K562 (cell line): ENCODE measurements around the gene ZNF81. TPM values are rescaled to one million over a fixed set of nuclear protein-coding genes. Genes with fewer than 3 reads are reported as not detected.

Experiments used
- BCOR ChIP-seq: fragments of 450-650 bp; IDR thresholded peaks from 2 replicates; pipeline ENCODE4 v1.6.1; 2016
- C11orf30 ChIP-seq: fragments of 450-650 bp; IDR thresholded peaks from 2 replicates; pipeline ENCODE4 v1.6.1; 2016; ENCODE audit warnings: low read depth, mild to moderate bottlenecking
- CBX3 ChIP-seq, 2 experiments: IDR thresholded peaks; 1 replicate in 1 of 2; 2 replicates in 1 of 2; pipeline ENCODE4 v1.6.1; 2012; ENCODE audit warnings: inconsistent platforms in 2 of 2, low read length in 2 of 2, borderline replicate concordance in 1 of 2, control low read depth in 1 of 2
- CBX5 ChIP-seq: IDR thresholded peaks from 2 replicates; pipeline ENCODE4 v1.6.1; 2014; ENCODE audit warnings: low read depth, borderline replicate concordance
- MEF2D ChIP-seq: conservative IDR thresholded peaks from 2 replicates; pipeline ENCODE4 v1.6.1; 2016; ENCODE audit warnings: low read depth, missing genetic modification characterization, missing compliant biosample characterization
- MXI1 ChIP-seq: IDR thresholded peaks from 2 replicates; pipeline ENCODE4 v1.6.1; 2011; ENCODE audit warnings: low read depth, mild to moderate bottlenecking, improper control_type of control experiment, low read length
- NR1H2 ChIP-seq: sonication (generic); formaldehyde crosslinking; IDR thresholded peaks from 2 replicates; pipeline ENCODE4 v1.4.0; 2020; ENCODE audit warnings: mild to moderate bottlenecking, missing genetic modification reagents
- NR2C1 ChIP-seq, 2 experiments: fragments of 450-650 bp; IDR thresholded peaks; 2 replicates each; pipeline ENCODE4 v1.6.1; 2017; ENCODE audit warnings: mild to moderate bottlenecking in 2 of 2, antibody characterized with exemption in 1 of 2, inconsistent platforms in 1 of 2, missing compliant biosample characterization in 1 of 2, missing genetic modification characterization in 1 of 2
- NR4A1 ChIP-seq, 2 experiments: fragments of 250-450 bp in 1 of 2; fragments of 450-650 bp in 1 of 2; sonication (Bioruptor Pico) in 1 of 2; IDR thresholded peaks; 2 replicates each; pipeline versions ENCODE4 v1.4.0 to v1.6.1; 2016 to 2020; ENCODE audit warnings: mild to moderate bottlenecking in 2 of 2, missing compliant biosample characterization in 1 of 2, missing genetic modification characterization in 1 of 2, moderate library complexity in 1 of 2
- RBM14 ChIP-seq: fragments of 200-400 bp; formaldehyde crosslinking; IDR thresholded peaks from 2 replicates; pipeline ENCODE4 v1.6.1; 2018; ENCODE audit warnings: low read depth, mild to moderate bottlenecking, low read length, moderate library complexity, borderline replicate concordance; ENCODE audit not compliant: insufficient read depth
- RBM34 ChIP-seq: fragments of 200-400 bp; formaldehyde crosslinking; IDR thresholded peaks from 2 replicates; pipeline ENCODE4 v1.6.1; 2018; ENCODE audit warnings: low read length, borderline replicate concordance; ENCODE audit not compliant: insufficient read depth
- SMAD1 ChIP-seq: fragments of 150-350 bp; IDR thresholded peaks from 2 replicates; pipeline ENCODE4 v1.6.1; 2014; ENCODE audit warnings: low read length, low read depth; ENCODE audit not compliant: partially characterized antibody
- SRSF3 ChIP-seq: fragments of 200-400 bp; formaldehyde crosslinking; IDR thresholded peaks from 2 replicates; pipeline ENCODE4 v1.6.1; 2016; ENCODE audit warnings: mild to moderate bottlenecking, low read length, moderate library complexity; ENCODE audit not compliant: insufficient read depth
- SRSF7 ChIP-seq: fragments of 200-400 bp; formaldehyde crosslinking; optimal IDR thresholded peaks from 2 replicates; pipeline ENCODE3; 2017; ENCODE audit warnings: mild to moderate bottlenecking, low read depth, low read length
- STAT5A ChIP-seq: IDR thresholded peaks from 2 replicates; pipeline ENCODE4 v1.6.1; 2012; ENCODE audit warnings: low read length, inconsistent platforms, borderline replicate concordance
- TCFL5 ChIP-seq: fragments of 250-450 bp; sonication (Bioruptor Pico); conservative IDR thresholded peaks from 2 replicates; pipeline ENCODE4 v1.6.1; 2021; ENCODE audit warnings: mild to moderate bottlenecking, moderate library complexity, matching md5 sums
- ZFP1 ChIP-seq: fragments of 450-650 bp; formaldehyde crosslinking; IDR thresholded peaks from 2 replicates; pipeline ENCODE4 v1.4.0; 2020; ENCODE audit warnings: mild to moderate bottlenecking, mixed read lengths
- ZNF347 ChIP-seq: fragments of 450-650 bp; formaldehyde crosslinking; IDR thresholded peaks from 2 replicates; pipeline ENCODE4 v1.4.0; 2020; ENCODE audit warnings: low read depth, mild to moderate bottlenecking, moderate library complexity
- ZNF445 ChIP-seq: fragments of 250-450 bp; sonication (Bioruptor Pico); IDR thresholded peaks from 2 replicates; pipeline ENCODE4 v1.4.0; 2020; ENCODE audit warnings: low read depth, mild to moderate bottlenecking, moderate library complexity
- ZNF518B ChIP-seq: fragments of 250-450 bp; sonication (Bioruptor Pico); IDR thresholded peaks from 2 replicates; pipeline ENCODE4 v1.5.0; 2021; ENCODE audit warnings: mild to moderate bottlenecking, moderate library complexity
- ZNF668 ChIP-seq: fragments of 250-450 bp; sonication (Bioruptor Pico); IDR thresholded peaks from 2 replicates; pipeline ENCODE4 v1.8.0; 2022; ENCODE audit warnings: mild to moderate bottlenecking, inconsistent platforms
- ZNF740 ChIP-seq, 3 experiments: fragments of 200-800 bp in 1 of 3; sonication (Bioruptor generic) in 1 of 3; sonication (generic) in 1 of 3; formaldehyde crosslinking in 1 of 3; IDR thresholded peaks; 2 replicates each; pipeline versions ENCODE4 v1.6.1 to v1.8.0; 2016 to 2022; ENCODE audit warnings: mild to moderate bottlenecking in 2 of 3, missing compliant biosample characterization in 2 of 3, missing genetic modification characterization in 2 of 3, missing genetic modification reagents in 1 of 3
- polyA plus RNA-seq, 8 experiments: library from polyadenylated mRNA; depleted of rRNA in 4 of 8; stranded (reverse) in 5 of 8; unstranded in 3 of 8; fragments of >200 nt; fragmentation: Nextera tagmentation in 2 of 8; fragmentation: Illumina TruSeq in 1 of 8; extraction: Ambion mirVana in 2 of 8; extraction: Trizol in 1 of 8; gene quantifications; 2 replicates each; pipeline versions ENCODE4 v1.2.1 to v1.2.3, GENCODE V29; 2011 to 2014; ENCODE audit warnings: inconsistent platforms in 1 of 8, missing spikeins in 1 of 8
- total RNA-seq, 7 experiments: library from RNA; depleted of rRNA in 6 of 7; stranded (reverse); fragments of >200 nt in 6 of 7; fragmentation: Illumina TruSeq in 2 of 7; extraction: Trizol in 2 of 7; gene quantifications; 2 replicates each; pipeline versions ENCODE4 v1.2.1 to v1.2.3, GENCODE V29; 2011 to 2021; ENCODE audit warnings: low replicate concordance in 1 of 7

The ZNF81 gene
- total and polyA plus RNA-seq, 9 of the 15 experiments (the other 6 are each of a cell fraction or from before 2014, with no cell fraction given): 2.4 to 9.6 (median 4.9) TPM

- TF ChIP-seq ZNF740 (CRISPR knock-in tag; IDR thresholded peaks at IDR 0.05) (no peak), ZNF740 (tag; IDR thresholded peaks at IDR 0.05) (peak in 1 of 2 experiments; percentile 94; a peak in 2 of 4 replicates), NR1H2 (CRISPR knock-in tag) (no peak), NR2C1 (IDR thresholded peaks at IDR 0.05) (no peak), NR2C1 (tag; IDR thresholded peaks at IDR 0.05) (peak; percentile 69), ZNF668 (CRISPR knock-in tag) (peak; percentile 55; the same call in 1 of the 2 replicates), ZFP1 (CRISPR knock-in tag) (no peak), ZNF518B (CRISPR knock-in tag) (no peak), STAT5A (peak; percentile 72), NR4A1 (CRISPR knock-in tag; IDR thresholded peaks at IDR 0.05) (no peak), NR4A1 (tag; IDR thresholded peaks at IDR 0.05) (peak; percentile 96), ZNF445 (CRISPR knock-in tag) (no peak), RBM34 (no peak), BCOR (no peak), SRSF3 (no peak), SMAD1 (no peak), MXI1 (no peak), CBX5 (no peak), CBX3 (IDR thresholded peaks at IDR 0.05; ENCODE audit: borderline replicate concordance in 1 of 2, low read length in 2 of 2) (no peak), ZNF347 (CRISPR knock-in tag) (no peak), C11orf30 (no peak), TCFL5 (no peak), SRSF7 (no peak), MEF2D (tag) (peak; percentile 81; the same call in 1 of the 2 replicates), RBM14 (no peak)
These were observed 27.6 kb upstream of the ZNF81 start (continued) for GRCh38 chrX:47808904-47809788.
